Stimulated activated CD4-positive, alpha-beta T cell treated with anti-CD3 and anti-CD28 coated beads, Interleukin-15, amount 100 ng/mL, for 24 hours (primary cell): ENCODE results near the gene MSL1.

Experiments
- DNase-seq: peaks from one replicate; pipeline ENCODE4 v3.0.0-alpha.2; 2020

Gene MSL1

DNA sequence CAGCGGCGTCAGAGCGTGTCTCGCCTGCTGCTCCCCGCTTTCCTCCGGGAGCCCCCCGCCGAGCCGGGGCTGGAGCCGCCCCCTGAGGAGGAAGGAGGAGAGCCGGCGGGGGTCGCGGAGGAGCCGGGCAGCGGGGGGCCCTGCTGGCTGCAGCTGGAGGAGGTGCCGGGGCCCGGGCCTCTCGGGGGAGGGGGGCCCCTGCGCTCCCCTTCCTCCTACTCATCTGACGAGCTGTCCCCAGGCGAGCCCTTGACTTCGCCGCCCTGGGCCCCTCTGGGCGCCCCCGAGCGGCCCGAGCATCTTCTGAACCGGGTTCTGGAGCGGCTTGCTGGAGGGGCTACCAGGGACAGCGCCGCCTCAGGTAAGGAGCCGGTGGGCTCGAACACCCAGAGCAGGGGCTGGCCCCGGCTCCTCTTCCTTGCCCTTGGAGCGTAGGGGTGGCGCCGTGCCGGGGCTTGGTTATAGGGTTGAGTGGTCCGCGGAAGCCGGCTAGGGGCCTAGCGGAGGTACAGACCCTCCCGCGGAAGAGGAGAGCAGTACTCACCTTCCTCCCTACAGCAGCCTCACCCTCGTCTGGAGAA lies 56.3 kb downstream of the MSL1 start:
- DNase-seq, result no peak

DNA sequence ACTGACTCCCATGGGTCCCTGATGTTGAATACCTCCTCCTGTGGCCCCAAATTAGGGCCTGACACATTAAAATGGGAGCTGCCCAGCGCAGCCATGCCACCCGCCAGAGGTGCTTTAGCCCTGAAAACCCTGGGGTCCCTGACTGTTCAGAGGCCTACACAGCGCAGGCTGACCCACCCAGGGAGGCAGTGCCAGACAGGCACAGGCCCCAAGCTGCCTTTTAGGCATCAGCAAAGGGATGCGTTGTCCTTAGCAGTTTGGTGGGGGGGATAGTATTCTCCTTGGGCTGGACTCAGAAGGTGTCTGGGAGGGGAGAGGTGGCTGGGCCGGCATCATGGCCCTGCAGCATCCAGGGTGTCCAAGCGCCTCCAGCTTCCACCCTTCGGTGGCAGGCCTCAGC lies 56.9 kb downstream of the MSL1 start:
- no peak for DNase-seq

DNA sequence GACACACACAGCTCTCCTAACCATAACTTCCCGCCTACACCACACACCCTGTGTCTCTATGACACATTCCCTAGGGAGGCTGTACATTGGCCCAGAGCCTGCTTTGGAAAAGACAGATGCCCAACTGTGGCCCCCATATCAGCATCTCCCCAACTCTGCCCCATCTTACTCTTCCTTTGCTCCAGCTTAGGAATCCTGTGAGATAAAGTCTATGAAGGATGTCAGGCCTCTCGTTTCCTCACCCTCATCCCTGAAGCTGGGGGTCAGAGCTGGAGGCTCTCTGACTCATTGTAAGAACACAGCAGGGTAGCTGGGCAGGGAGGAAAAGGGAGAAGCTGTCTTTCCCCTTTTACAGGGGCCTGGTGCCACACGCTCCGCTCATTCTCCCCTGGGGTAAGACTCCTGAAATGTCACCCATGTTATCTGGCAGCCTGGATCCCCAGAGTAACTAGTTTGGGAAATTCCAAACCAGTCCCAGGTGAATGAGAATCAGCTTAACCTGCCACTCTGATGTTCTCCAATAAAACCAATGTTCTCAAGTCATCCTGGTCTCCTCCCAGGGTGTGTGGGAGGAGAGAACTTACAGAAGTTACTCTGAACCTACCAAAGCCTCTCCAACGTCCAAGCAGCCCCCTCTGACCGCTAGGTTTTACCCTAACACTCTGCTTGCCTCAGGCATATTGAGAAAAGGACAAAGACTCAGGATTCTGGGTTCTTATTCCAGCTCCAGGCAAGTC lies 58.3 kb downstream of the MSL1 start:
- no peak for DNase-seq

DNA sequence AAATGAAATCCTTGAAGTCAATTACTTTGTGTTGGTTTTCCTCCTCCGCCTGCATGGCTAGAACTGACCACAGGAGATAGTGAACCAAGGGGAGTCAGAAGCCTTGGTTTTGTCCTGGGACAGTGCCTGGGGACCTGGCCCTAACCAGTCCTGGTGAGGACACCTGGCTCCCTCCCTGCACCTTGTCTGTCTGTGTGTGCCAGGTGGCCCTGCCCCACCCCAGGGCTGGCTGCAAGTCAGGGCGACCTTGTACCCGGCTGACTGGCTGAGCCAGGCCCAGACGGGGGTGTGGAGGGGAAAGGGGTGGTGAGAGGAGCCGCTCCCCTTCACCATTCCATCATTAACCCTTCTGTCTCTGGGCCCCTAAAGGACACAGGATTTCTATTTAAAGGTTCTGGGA lies 58.9 kb downstream of the MSL1 start:
- no peak for DNase-seq

DNA sequence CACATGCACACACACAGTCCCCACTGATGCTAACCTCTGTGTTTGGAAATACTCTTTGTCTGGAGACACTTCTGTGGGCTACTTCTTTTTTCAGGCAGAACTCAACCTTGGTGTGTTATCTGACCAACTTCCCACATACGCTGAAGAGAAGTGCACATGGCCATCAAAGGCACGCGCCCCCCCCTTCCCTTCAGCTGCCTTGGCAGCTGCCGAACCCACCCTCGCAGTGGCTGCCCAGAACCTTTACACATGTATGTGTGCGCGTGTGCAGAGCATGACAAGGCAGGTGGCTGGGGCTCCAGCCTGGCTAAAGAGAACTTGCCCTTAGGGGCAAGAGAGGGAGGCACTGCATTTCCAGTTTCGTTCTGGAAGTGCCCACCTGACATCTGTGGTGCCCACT lies 59.4 kb downstream of the MSL1 start:
- DNase-seq, result no peak

DNA sequence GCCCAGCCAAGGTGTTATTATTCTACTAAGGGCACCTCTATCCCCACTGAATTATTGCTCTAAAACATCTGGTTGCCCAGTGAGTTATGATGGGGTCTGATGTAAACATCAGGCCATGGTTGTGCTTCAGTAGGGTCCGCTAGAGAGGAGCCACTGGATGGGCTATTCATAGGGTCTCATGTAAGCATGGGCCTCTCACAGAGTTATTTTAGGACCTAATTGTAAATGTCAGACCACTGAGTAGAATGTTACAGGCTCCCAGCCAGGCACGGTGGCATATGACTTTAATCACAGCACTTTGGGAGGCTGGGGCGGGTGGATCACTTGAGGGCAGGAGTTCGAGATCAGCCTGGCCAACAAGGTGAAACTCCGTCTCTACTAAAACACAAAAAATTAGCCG lies 60.8 kb downstream of the MSL1 start:
- DNase-seq, result no peak
